GM12801 (cell line): ENCODE measurements around the gene CADM1.

ENCODE experiments used
- TF ChIP-seq, protein P1 (sequence below): IDR thresholded peaks from one replicate; pipeline ENCODE4 v1.5.1; 2011; ENCODE audit warnings: control low read depth; ENCODE audit not compliant: insufficient read length; ENCODE audit errors: extremely low read depth

Gene CADM1

GRCh38 chr11:115282923-115283322 lies 221.3 kb downstream of the CADM1 start:
- TF ChIP-seq, protein P1, sequence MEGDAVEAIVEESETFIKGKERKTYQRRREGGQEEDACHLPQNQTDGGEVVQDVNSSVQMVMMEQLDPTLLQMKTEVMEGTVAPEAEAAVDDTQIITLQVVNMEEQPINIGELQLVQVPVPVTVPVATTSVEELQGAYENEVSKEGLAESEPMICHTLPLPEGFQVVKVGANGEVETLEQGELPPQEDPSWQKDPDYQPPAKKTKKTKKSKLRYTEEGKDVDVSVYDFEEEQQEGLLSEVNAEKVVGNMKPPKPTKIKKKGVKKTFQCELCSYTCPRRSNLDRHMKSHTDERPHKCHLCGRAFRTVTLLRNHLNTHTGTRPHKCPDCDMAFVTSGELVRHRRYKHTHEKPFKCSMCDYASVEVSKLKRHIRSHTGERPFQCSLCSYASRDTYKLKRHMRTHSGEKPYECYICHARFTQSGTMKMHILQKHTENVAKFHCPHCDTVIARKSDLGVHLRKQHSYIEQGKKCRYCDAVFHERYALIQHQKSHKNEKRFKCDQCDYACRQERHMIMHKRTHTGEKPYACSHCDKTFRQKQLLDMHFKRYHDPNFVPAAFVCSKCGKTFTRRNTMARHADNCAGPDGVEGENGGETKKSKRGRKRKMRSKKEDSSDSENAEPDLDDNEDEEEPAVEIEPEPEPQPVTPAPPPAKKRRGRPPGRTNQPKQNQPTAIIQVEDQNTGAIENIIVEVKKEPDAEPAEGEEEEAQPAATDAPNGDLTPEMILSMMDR = no peak

DNA sequence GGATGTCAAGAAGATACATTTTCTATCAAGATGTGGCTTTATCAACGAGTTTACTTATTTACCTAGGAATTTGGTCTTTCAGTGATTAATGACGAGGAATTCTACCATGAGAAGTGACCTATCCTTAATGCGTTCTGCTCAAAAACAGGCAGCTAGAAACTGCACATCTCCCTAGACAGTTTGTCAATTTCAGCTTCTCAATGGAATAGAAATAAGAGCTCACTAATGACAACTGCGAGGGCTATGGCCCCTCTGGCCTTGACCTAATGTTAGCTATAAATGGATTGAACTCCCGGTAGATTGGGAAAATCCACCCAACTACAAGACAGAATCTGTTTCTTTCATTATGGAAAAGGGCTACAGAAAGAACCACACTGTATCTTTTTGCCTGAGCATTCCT lies 223.4 kb downstream of the CADM1 start:
- TF ChIP-seq, protein P1 = no peak

- TF ChIP-seq, protein P1 = no peak
Observed at GRCh38 chr11:115279813-115280761, 224.1 kb downstream of the CADM1 start.

- TF ChIP-seq, protein P1 = no peak
Observed at GRCh38 chr11:115276799-115277198, 227.4 kb downstream of the CADM1 start.

GRCh38 chr11:115276191-115276590 lies 228.0 kb downstream of the CADM1 start:
- TF ChIP-seq, protein P1 = no peak

- TF ChIP-seq, protein P1 = no peak
Observed at GRCh38 chr11:115275045-115275444, 229.2 kb downstream of the CADM1 start.

DNA sequence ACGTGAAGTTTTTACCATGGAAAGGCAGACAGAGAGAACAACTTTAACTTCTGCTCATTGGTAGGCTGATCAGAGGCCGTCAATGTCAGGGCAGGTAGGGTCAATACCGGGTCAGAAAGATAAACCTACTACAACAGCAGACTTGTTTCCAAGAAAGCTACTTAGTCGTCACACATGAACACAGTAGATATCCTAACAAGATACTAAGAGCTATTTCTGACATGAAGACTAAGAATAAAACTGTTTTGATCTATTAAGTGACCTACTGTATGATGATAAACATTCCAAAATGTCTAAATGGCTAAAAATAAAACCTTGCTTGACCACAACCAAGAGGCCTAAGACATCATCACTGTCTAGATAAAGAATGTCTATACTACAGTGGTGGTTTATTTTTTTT lies 231.3 kb downstream of the CADM1 start:
- TF ChIP-seq, protein P1 = no peak
